Measurements from ENCODE around the gene NAGLU. TPM values are rescaled to one million over a fixed set of nuclear protein-coding genes. Genes with fewer than 3 reads are reported as not detected.
A peak's percentile ranks its signal among the peaks of the same experiment; 100 is the strongest.

NAGLU gene
- total and polyA plus RNA-seq, 7 donors, result 9.1 to 18.1 (median 16.0) TPM

DNA sequence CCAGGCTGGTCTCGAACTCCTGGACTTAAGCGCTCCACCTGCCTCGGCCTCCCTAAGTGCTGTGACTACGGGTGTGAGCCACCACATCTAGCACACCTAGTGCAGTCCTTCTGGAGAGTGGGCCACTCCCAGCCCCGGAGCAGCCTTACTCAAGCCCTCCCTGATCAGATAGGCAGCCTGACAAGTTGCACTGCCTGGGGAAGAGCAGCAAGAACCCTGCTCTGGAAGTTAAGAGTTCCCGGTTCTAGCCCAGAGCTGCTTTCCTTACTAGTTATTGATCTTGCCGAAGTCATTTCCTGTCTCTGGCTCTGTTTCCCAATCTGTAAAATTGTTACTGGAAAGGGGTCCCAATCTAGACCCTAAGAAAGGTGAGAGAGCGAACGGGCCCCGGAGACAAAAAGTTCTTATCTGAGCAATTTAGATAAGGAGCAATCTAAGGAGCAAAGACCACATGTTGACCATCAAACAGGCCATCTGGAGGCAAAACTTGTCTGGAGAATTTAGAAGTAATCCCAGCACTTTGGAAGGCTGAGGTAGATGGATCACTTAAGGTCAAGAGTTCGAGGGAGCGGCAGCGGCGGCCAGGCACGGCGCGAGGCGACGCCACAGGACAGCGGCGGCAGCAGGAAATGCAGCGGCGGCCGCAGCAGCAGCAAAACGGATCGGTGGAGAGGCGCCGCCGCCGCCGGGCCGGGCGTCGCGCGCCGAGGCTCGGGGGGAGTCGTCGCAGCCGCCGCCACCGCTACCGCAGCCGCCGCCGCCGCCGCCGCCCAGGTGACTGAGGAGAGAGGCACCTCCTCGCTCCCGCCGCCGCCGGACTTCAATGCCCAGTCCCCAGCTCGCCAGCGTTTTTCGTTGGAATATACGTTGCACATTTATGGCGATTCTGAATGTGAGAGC lies 4.3 kb upstream of the NAGLU start:
- Histone ChIP-seq H3K9me3 (no peaks in the 10 kb centered on the region), H3K27me3 (ENCODE audit: insufficient read depth in 3 of 3, low read length in 2 of 3) (no peaks in the 10 kb centered on the region), H3K4me3 (peak overlapping the region; percentile 71), H3K36me3 (ENCODE audit: insufficient read depth in 1 of 2, low read depth in 1 of 2) (no peaks in the 10 kb centered on the region), H3K4me1 (peaks cover 27% of the 10 kb centered on the region), H3K27ac (peak overlapping the region; percentile 84)
- intact Hi-C loops (cut with DNase I), result no loop called here
- ATAC-seq (peak; percentile 33 to 42 (median 38)), DNase-seq (peak; percentile 69 to 88)
- WGBS, 3 donors, result 13 to 21% (median 15%) methylated on average over 41 to 60 of the region's 60 CpGs
- TF ChIP-seq, protein P1, sequence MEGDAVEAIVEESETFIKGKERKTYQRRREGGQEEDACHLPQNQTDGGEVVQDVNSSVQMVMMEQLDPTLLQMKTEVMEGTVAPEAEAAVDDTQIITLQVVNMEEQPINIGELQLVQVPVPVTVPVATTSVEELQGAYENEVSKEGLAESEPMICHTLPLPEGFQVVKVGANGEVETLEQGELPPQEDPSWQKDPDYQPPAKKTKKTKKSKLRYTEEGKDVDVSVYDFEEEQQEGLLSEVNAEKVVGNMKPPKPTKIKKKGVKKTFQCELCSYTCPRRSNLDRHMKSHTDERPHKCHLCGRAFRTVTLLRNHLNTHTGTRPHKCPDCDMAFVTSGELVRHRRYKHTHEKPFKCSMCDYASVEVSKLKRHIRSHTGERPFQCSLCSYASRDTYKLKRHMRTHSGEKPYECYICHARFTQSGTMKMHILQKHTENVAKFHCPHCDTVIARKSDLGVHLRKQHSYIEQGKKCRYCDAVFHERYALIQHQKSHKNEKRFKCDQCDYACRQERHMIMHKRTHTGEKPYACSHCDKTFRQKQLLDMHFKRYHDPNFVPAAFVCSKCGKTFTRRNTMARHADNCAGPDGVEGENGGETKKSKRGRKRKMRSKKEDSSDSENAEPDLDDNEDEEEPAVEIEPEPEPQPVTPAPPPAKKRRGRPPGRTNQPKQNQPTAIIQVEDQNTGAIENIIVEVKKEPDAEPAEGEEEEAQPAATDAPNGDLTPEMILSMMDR (IDR thresholded peaks at IDR 0.05), result peak; percentile 46

DNA sequence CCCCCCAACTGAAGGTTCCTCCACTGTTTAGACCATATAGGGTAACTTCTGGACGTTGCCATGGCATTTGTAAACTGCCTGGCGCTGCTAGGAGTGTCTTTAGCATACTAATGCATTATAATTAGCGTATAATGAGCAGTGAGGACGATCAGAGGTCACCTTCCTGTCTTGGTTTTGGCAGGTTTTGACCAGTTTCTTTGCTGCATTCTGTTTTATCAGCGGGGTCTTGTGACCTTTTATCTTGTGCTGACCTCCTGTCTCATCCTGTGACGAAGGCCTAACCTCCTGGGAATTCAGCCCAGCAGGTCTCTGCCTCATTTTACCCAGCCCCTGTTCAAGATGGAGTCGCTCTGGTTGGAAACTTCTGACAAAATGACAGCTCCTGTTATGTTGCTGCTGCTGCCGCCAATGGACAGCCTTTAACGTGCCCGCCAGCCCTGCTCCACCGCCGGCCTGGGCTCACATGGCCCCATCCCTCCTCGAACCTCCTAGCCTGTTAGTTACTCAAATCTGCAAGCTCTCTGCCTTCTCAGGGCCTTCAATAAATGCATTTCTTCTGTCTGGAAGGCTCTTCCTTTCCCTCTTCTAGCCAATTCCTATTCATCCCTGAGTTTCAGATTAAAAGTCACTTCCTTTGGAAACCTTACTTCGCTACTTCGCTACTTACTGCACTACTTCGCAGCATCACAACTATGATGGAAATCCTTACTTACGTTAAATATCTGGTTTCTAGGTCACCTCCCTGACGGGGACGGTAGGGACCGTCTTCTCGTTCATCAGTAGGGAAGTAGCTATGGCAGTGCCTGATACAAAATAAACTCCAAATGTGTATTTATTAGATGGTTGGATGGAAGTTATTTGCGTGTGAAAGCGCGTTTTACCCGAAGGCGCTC lies 640 bp upstream of the NAGLU start:
- DNase-seq (peak in 1 of 2 donors; percentile 45), ATAC-seq (peak in 2 of 4 donors; percentile 0 to 14)
- H3K27ac ChIP-seq, result peak overlapping the region; percentile 92
- TF ChIP-seq, protein P1 (IDR thresholded peaks at IDR 0.05), result no peak
- 34 to 35% (median 35%) methylated on average over 26 of the region's 26 CpGs for WGBS, 3 donors
- H3K9me3 ChIP-seq, result no peaks in the 10 kb centered on the region
- peak overlapping the region; percentile 74 for H3K4me3 ChIP-seq
- no peaks in the 10 kb centered on the region for H3K27me3 ChIP-seq (ENCODE audit: insufficient read depth in 3 of 3, low read length in 2 of 3)
- peaks cover 0 to 24% of the 10 kb centered on the region in 2 donors for H3K36me3 ChIP-seq (ENCODE audit: insufficient read depth in 1 of 2, low read depth in 1 of 2)
- intact Hi-C loops (cut with DNase I), result no loop called here
- H3K4me1 ChIP-seq, result peaks cover 30% of the 10 kb centered on the region

DNA sequence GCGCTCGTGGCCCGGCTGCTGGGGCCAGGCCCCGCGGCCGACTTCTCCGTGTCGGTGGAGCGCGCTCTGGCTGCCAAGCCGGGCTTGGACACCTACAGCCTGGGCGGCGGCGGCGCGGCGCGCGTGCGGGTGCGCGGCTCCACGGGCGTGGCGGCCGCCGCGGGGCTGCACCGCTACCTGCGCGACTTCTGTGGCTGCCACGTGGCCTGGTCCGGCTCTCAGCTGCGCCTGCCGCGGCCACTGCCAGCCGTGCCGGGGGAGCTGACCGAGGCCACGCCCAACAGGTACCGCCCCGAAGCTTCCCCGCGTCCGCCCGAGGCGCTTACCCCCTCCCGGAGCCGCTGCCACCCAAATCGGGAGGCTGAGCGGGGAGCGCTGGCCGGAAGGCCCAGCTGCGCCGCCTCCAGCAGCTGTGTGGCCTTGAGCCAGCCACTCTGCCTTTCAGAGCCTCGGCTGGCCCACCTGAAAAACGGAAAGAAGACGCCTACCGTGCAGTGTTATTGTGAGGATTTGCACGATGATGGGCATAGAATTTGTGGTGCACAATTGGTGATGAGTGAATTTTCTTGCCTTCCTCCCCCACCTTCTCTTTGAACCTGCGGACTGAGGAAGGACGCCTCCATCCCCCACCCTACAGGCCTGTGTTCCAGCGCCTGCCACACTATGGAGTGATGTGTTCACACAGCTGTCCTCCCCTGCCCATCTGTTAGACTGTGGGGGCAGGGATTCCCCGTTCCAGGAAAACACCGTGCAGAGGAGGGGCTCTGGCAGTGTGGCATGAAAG lies 523 bp downstream of the NAGLU start:
- Histone ChIP-seq H3K27ac (peak overlapping the region; percentile 92), H3K9me3 (no peaks in the 10 kb centered on the region), H3K36me3 (ENCODE audit: insufficient read depth in 1 of 2, low read depth in 1 of 2) (peaks cover 0 to 35% of the 10 kb centered on the region in 2 donors), H3K4me1 (peaks cover 27% of the 10 kb centered on the region), H3K4me3 (peak overlapping the region; percentile 74), H3K27me3 (ENCODE audit: insufficient read depth in 3 of 3, low read length in 2 of 3) (no peaks in the 10 kb centered on the region)
- peak; percentile 78 to 85 (median 82) for ATAC-seq
- peak; percentile 89 to 95 for DNase-seq
- 0 to 1% (median 0%) methylated on average over 41 to 65 of the region's 65 CpGs for WGBS, 3 donors
- intact Hi-C loops (cut with DNase I), result no loop called here
- TF ChIP-seq, protein P1 (IDR thresholded peaks at IDR 0.05), result peak; percentile 7

DNA sequence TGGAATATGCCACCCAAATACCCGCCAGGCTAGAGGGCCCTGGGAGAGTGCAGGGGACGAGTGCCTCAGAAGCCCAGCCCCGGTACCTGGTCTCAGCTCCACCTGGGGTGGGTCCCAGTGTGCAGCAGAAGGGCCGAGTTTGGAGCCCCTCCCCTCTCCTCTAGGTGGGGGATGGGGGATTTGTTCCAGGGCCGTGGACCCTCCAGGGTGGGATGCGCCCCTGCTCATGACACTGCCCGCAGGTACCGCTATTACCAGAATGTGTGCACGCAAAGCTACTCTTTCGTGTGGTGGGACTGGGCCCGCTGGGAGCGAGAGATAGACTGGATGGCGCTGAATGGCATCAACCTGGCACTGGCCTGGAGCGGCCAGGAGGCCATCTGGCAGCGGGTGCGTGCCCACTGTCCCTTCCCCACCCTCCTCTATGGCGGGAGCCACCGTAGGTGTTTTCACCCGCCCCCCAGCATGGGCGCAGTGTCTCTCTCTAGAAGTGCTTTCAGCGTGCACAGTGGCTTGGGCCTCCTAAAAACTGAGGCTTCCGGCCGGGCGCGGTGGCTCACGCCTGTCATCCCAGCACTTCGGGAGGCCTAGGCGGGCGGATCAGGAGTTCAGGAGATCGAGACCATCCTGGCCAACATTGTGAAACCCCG lies 1.2 kb downstream of the NAGLU start:
- ATAC-seq (peak in 2 of 4 donors; percentile 1), DNase-seq (peak in 1 of 2 donors; percentile 61)
- H3K9me3 ChIP-seq, result no peaks in the 10 kb centered on the region
- H3K27me3 ChIP-seq (ENCODE audit: insufficient read depth in 3 of 3, low read length in 2 of 3), result no peaks in the 10 kb centered on the region
- H3K36me3 ChIP-seq (ENCODE audit: insufficient read depth in 1 of 2, low read depth in 1 of 2), result peaks cover 0 to 42% of the 10 kb centered on the region in 2 donors
- intact Hi-C loops (cut with DNase I), result no loop called here
- H3K4me3 ChIP-seq, result peak overlapping the region; percentile 74
- H3K27ac ChIP-seq, result peak overlapping the region; percentile 92
- 50 to 75% (median 56%) methylated on average over 30 of the region's 31 CpGs for WGBS, 3 donors
- TF ChIP-seq, protein P1 (IDR thresholded peaks at IDR 0.05), result no peak
- H3K4me1 ChIP-seq, result peaks cover 25% of the 10 kb centered on the region

All from psoas muscle (tissue), 8 donors.